GM18498 (cell line): ENCODE measurements around the gene PRELP.
"Not testable (repeated sequence)": the region's sequence is repeated elsewhere in the genome, so short reads cannot be mapped to it uniquely, and the experiment has no call there.

ENCODE experiments used
- ATAC-seq: cut with Tn5 transposase; IDR thresholded peaks from one replicate; pipeline ENCODE4 v1.9.1; 2021; ENCODE audit warnings: mild to moderate bottlenecking, moderate library complexity; ENCODE audit not compliant: unreplicated experiment

PRELP gene

DNA sequence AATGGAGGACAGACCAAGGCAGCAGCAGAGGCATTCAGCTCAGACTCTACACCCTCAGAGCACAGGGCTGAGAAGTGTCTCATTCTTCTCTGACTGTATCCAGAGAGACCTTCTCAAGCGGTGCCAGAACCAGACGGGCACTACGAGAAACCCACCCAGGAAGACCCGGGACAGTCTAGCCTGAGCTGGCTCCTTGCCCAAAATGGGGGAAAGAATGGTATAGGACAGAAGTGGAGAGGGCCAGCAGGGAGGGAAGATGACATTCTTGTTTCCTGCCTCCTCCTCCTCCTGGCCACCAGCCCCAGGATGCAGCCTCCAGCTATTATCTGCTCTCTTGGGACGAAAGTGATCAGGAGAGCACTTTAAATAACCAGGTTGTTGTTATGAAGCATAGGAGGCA lies 22.6 kb upstream of the PRELP start:
- ATAC-seq: no peak

- no peak for ATAC-seq
These were observed 22.0 kb upstream of the PRELP start for GRCh38 chr1:203453616-203454015.

DNA sequence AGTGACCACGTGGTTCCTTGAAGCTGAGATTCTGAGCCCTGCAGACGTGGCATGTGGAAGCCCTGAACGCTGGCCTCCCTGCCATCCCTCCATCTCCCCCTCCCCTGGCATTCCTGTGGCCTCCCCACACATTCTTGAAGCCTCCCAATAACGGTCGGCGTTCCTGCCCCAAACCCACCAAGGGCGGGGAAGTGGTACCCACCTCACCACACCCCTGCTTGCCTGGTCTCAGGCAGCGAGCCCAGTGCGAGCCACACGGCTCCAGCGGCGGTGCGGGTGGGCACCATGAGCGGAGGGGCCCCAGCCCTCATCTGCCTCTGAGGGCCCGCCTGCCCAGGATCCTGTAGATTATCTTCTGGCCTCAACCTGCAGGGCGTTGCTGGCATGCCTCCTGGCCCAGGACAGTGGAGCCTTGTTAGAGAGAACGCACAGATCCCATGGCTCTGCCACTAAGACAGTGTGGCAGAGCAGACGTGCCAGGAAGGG lies 20.6 kb upstream of the PRELP start:
- no peak for ATAC-seq

DNA sequence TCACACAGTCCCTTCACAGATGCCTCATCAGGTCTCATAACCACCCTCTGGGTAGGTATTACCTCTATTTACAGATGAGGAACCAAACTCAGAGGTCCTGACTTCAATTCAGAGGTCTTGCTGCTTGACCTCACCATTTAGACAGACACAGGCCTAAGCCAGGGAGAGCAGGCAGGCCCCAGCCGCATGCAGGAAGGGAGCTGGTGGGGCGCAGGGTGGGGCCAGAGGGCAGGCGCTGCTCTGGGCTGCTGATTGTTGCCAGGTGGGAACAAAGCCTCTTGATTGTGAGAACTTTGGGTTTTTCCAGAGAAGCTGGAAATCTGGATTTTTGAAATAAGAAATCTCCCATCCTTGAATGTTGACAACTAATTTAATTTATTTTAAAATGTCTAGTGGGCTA lies 19.9 kb upstream of the PRELP start:
- ATAC-seq: no peak

DNA sequence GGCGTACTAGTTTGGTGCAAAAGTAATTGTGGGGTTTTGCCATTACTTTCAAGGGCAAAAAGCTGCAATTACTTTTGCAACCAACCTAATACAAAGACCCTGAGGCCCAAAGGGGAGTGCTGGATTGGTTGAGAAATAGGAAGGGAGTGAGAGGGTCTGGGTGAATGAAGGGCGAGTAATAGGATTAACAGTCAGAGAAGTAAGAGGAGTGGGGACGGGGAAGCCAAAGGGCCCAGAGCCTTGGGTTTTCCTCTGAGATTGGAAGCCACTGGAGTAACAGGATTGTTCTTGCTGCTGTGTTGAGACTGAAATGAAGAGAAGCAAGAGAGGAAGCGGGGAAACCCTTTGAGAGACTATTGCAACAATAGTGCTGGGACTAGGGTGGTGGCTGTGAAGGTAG lies 19.0 kb upstream of the PRELP start:
- no peak for ATAC-seq

- no peak for ATAC-seq
These were observed 17.5 kb upstream of the PRELP start for GRCh38 chr1:203458078-203458477.

DNA sequence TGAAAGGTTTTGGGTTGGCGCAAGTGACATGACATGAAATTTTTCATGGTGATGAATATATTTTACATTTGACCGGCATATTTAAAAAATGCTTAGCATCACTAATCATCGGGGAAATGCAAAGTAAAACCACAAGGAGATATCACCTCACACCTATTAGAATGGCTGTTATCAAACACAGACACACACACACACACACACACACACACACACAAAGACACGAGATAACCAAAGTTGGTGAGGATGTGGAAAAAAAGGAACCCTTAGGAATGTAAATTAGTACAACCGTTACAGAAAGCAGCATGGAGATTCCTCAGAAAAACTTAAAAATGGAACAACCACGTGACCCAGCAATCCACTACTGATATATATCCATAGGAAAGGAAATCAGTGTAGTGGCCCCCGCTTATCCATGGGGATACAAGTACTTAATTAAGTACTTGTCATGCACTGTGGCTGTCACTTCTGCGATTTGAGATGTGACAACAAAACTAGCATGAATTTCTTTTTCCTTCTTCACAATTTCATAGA lies 15.9 kb upstream of the PRELP start:
- no peak for ATAC-seq

GRCh38 chr1:203461717-203462116 lies 13.9 kb upstream of the PRELP start:
- ATAC-seq: no peak

- ATAC-seq: no peak
These were observed 13.5 kb upstream of the PRELP start for GRCh38 chr1:203462143-203462542.

DNA sequence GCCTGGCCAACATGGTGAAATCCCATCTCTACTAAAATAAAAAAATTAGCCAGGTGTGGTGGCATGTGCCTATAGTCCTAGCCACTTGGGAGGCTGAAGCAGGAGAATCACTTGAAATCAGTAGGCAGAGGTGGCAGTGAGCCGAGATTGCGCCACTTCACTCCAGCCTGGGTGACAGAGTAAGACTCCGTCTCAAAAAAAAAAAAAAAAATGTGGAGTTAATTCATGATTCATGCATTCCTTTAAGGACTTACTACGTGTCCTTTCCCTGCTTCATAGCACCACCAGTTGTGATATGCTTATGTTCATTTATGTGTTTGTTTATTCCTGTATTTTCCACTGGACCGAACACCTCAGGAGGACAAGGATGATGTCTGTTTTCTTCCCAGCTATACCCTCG lies 12.7 kb upstream of the PRELP start:
- no peak for ATAC-seq

- no peak for ATAC-seq
These were observed 12.0 kb upstream of the PRELP start for GRCh38 chr1:203463469-203464062.

GRCh38 chr1:203464226-203464625 lies 11.4 kb upstream of the PRELP start:
- no peak for ATAC-seq

- ATAC-seq: no peak
These were observed 10.9 kb upstream of the PRELP start for GRCh38 chr1:203464743-203465142.

- ATAC-seq: no peak
These were observed 10.3 kb upstream of the PRELP start for GRCh38 chr1:203465146-203465798.

DNA sequence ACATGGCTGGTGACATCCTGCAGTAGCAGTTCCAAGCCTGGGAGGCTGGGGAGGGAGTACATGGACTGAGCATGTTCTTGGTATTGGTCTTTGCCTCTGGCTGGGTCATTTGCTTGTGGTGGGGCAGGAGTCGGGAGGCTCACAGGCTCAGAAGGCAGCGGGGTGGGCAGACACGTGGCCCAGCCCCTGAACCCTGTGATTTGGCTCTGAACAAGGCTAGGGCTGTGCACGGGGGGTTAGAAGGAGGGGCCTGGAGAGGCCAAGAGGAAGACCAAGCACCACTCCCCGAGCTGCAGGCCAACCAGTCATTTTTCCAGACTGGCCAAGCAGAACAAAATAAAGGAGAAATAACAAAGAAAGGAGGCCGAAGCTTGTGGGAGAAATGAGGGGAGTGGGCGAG lies 9.7 kb upstream of the PRELP start:
- no peak for ATAC-seq

DNA sequence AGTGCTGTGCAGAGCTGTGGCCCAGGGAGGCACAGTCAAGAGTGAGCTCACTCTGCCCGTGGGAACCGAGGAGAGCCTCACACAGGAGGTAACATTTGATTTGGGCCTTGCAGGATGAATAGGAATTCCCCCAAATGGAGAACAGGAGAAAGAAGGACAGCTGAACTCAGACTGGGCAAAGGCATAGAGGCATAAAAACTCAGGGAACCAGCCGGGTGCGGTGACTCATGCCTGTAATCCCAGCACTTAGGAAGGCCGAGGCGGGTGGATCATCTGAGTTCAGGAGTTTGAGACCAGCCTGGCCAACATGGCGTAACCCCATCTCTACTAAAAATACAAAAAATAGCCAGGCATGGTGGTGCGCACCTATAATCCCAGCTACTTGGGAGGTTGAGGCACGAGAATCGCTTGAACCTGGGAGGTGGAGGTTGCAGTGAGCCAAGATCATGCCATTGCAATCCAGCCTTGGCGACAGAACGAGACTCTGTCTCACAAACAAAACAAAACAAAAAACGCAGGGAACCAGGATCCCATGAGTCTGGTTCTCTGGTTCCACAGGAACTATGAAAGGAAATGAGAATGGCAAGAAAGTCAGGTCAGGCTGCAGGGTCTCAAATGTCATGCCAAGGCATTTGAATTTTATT lies 8.6 kb upstream of the PRELP start:
- ATAC-seq: not testable (repeated sequence)

- ATAC-seq: no peak
These were observed 8.1 kb upstream of the PRELP start for GRCh38 chr1:203467550-203467921.

DNA sequence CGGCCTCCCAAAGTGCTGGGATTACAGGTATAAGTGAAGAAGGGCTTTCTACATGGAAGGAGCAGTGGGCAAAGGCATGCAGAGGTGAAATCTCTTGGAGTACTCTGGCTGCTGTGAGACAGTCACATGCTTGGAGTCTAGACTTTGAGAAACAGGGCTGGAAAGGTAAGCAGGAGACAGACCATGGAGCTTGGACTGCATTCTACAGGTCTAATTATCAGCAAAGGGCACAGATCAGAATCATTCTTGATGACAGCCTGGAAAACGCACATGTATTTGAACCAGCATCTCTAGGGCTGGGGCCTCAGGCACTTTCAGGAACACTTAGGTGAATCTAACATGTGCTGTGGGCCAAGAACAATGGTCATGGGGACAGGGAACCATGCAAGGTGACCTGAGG lies 7.3 kb upstream of the PRELP start:
- ATAC-seq: no peak

GRCh38 chr1:203470240-203470639 lies 5.4 kb upstream of the PRELP start:
- no peak for ATAC-seq

GRCh38 chr1:203471841-203472240 lies 3.8 kb upstream of the PRELP start:
- ATAC-seq: no peak

DNA sequence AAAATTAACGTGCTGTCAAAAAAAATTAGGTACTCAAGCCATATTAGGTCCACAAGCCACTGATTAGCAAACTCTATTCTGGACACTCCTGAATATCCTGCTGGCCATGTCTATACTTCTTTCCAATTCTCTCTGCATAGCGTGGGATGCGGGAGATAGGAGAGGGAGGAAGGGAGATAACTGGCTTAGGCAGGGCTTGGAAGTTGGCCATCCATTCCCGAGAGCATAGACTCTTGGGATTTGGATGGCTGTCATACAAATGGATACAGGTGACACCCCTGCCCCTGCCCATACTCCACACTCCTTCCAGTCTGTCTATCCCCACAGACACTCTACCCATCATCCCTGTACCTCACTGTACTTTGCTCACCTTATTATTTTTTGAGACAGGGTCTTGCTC lies 2.3 kb upstream of the PRELP start:
- ATAC-seq: no peak

DNA sequence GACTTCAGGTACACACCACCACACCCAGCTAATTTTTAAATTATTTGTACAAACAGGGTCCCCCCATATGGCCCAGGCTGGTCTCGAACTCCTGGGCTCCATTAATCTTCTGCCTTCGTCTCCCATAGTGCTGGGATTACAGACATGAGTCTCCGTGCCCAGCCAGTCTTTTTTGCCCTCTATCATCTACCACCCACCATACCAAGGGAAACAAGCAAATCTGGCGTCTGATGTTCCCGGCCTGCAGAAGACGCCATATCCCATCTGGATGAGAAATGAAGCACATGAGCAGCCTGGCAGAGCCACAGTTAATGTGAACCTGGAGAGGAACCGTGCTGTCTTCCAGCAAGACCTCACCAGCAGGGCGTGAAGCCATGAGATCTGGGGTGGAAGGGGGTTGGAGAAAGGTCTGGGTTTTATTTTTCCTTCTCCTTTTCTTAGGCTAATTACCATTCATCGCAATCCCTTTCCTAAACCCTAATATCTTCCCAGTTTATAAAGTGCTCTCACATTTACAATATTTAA lies 1.8 kb upstream of the PRELP start:
- ATAC-seq: no peak
